Right lobe of liver (tissue), 6 donors: ENCODE results near the gene KCNF1. TPM values are rescaled to one million over a fixed set of nuclear protein-coding genes. Genes with fewer than 3 reads are reported as not detected.

Experiments used
- ATAC-seq, 4 donors: fragments of 200-7000 bp; cut with Tn5 transposase; one replicate each; pipeline ENCODE4 v1.9.1; 2020; ENCODE audit warnings: mild to moderate bottlenecking in 4 of 4, moderate library complexity in 4 of 4
- DNase-seq, 3 donors: peaks; one replicate each; pipeline ENCODE4 v3.0.0-alpha.2; 2020
- H3K27ac ChIP-seq, 3 donors: fragments of 200-600 bp; one replicate each; pipeline ENCODE4 v1.8.0; 2022
- H3K27me3 ChIP-seq, 2 donors: fragments of 200-600 bp; one replicate each; pipeline ENCODE4 v1.8.0; 2022
- H3K36me3 ChIP-seq, 4 donors: fragments of 200-600 bp; sonication (generic) in 1 of 4; one replicate each; pipeline versions ENCODE4 v1.5.1 to v1.8.0; 2017 to 2022; ENCODE audit warnings: control low read depth in 1 of 4
- H3K4me1 ChIP-seq, 4 donors: fragments of 200-600 bp; sonication (generic) in 1 of 4; one replicate each; pipeline versions ENCODE4 v1.5.1 to v1.8.0; 2017 to 2022; ENCODE audit warnings: control low read depth in 1 of 4
- H3K4me3 ChIP-seq, 3 donors: fragments of 200-600 bp; one replicate each; pipeline ENCODE4 v1.8.0; 2022
- H3K9me3 ChIP-seq, 4 donors: fragments of 200-600 bp; sonication (generic) in 1 of 4; one replicate each; pipeline versions ENCODE4 v1.5.1 to v1.8.0; 2017 to 2022; ENCODE audit warnings: control low read depth in 1 of 4
- CTCF ChIP-seq, 4 donors: fragments of 200-600 bp in 3 of 4; fragments of 450-650 bp in 1 of 4; IDR thresholded peaks; one replicate each; pipeline versions ENCODE4 v1.5.1 to v1.8.0; 2016 to 2022; ENCODE audit warnings: antibody characterized with exemption in 4 of 4, mild to moderate bottlenecking in 2 of 4
- POLR2A ChIP-seq: fragments of 450-650 bp; IDR thresholded peaks from one replicate; pipeline ENCODE4 v1.6.1; 2017; ENCODE audit warnings: antibody characterized with exemption, mild to moderate bottlenecking
- WGBS: methylation state at CpG from one replicate; pipeline ENCODE4 v1.1.6; 2018; ENCODE audit warnings: low coverage, low lambda C conversion rate; ENCODE audit not compliant: insufficient coverage; ENCODE audit errors: missing lambda C conversion rate; 5-methylcytosine and 5-hydroxymethylcytosine counted together
- intact Hi-C, 2 donors: fragments of 100-400 bp; cut with DNase I; formaldehyde crosslinking; loops; one replicate each; pipeline versions ENCODE4 v1.11.2 to v1.14.1; 2022
- total RNA-seq, 6 experiments: library from RNA; depleted of rRNA in 2 of 6; stranded (reverse); fragments of >200 nt in 2 of 6; fragmentation: NEBNext Ultra II Directional in 3 of 6; extraction: Animal tissue kit (Norgen Biotek cat#: 25700) in 3 of 6; gene quantifications; one replicate each; pipeline versions ENCODE4 v1.1.0 to v1.2.4, GENCODE V29; 2016 to 2023
- donor health status: DM: no; HTN: yes; CAD: no.
- donor health status: DM: no; HTN: no; CAD: no.
- donor health status: DM: no; HTN: no; CAD: no.
- donor health status: DM: no; HTN: yes; CAD: no.
- donor health status: DM: no; HTN: yes; CAD: no.

Gene KCNF1
- total RNA-seq, 6 experiments from 2014 or later: not detected

GRCh38 chr2:10910625-10911024 lies 1.1 kb upstream of the KCNF1 start:
- DNase-seq (no peak), ATAC-seq (no peak)
- TF ChIP-seq CTCF (IDR thresholded peaks at IDR 0.05): no peak
- TF ChIP-seq POLR2A: no peak
- intact Hi-C loops: no loop called here
- no peaks in the 10 kb centered on the region for H3K9me3 ChIP-seq
- peaks cover 0 to 4% (median 0%) of the 10 kb centered on the region in 4 donors for H3K4me1 ChIP-seq
- no peak overlapping the region for H3K27ac ChIP-seq
- no peak overlapping the region for H3K4me3 ChIP-seq
- H3K27me3 ChIP-seq: peaks cover 0 to 10% of the 10 kb centered on the region in 2 donors
- whole genome bisulfite sequencing: 60% methylated on average over 11 of the region's 11 CpGs
- no peaks in the 10 kb centered on the region for H3K36me3 ChIP-seq

GRCh38 chr2:10912076-10912731 lies 470 bp downstream of the KCNF1 start:
- H3K9me3 ChIP-seq: no peaks in the 10 kb centered on the region
- H3K27ac ChIP-seq: no peak overlapping the region
- intact Hi-C loops: no loop called here
- ATAC-seq: no peak
- TF ChIP-seq CTCF (IDR thresholded peaks at IDR 0.05): no peak
- TF ChIP-seq POLR2A: no peak
- DNase-seq: no peak
- H3K4me3 ChIP-seq: no peak overlapping the region
- WGBS: 15% methylated on average over 4 of the region's 81 CpGs
- H3K36me3 ChIP-seq: no peaks in the 10 kb centered on the region
- H3K4me1 ChIP-seq: peaks cover 0 to 4% (median 0%) of the 10 kb centered on the region in 4 donors
- peaks cover 0 to 10% of the 10 kb centered on the region in 2 donors for H3K27me3 ChIP-seq

GRCh38 chr2:10912796-10913455 lies 1.2 kb downstream of the KCNF1 start:
- Histone ChIP-seq H3K36me3 (no peaks in the 10 kb centered on the region), H3K27me3 (peaks cover 0 to 10% of the 10 kb centered on the region in 2 donors), H3K9me3 (no peaks in the 10 kb centered on the region), H3K27ac (no peak overlapping the region), H3K4me1 (peaks cover 0 to 4% (median 0%) of the 10 kb centered on the region in 4 donors), H3K4me3 (no peak overlapping the region)
- intact Hi-C loops: no loop called here
- TF ChIP-seq CTCF (IDR thresholded peaks at IDR 0.05) (no peak), POLR2A (no peak)
- ATAC-seq (no peak), DNase-seq (no peak)
- 97% methylated on average over 10 of the region's 58 CpGs for WGBS

- peaks cover 0 to 4% (median 0%) of the 10 kb centered on the region in 4 donors for H3K4me1 ChIP-seq
- H3K27me3 ChIP-seq: peaks cover 0 to 10% of the 10 kb centered on the region in 2 donors
- DNase-seq: no peak
- no peaks in the 10 kb centered on the region for H3K9me3 ChIP-seq
- WGBS: 79% methylated on average over 11 of the region's 38 CpGs
- H3K36me3 ChIP-seq: no peaks in the 10 kb centered on the region
- H3K27ac ChIP-seq: no peak overlapping the region
- TF ChIP-seq CTCF (IDR thresholded peaks at IDR 0.05) (no peak), POLR2A (no peak)
- no peak overlapping the region for H3K4me3 ChIP-seq
- ATAC-seq: no peak
- intact Hi-C loops: no loop called here
These were observed 2.0 kb downstream of the KCNF1 start for GRCh38 chr2:10913501-10914271.
